CD4-positive, alpha-beta T cell treated with Interleukin-6 for 4 hours (primary cell): ENCODE results near the gene KDM8.
A peak's percentile ranks its signal among the peaks of the same experiment; 100 is the strongest.

ENCODE experiments used
- DNase-seq: peaks from one replicate; pipeline ENCODE4 v3.0.0-alpha.2; 2020; ENCODE audit warnings: mixed read lengths

Gene KDM8

GRCh38 chr16:27232061-27232900, 29.0 kb downstream of the KDM8 start:
- DNase-seq: peak; percentile 57

GRCh38 chr16:27232901-27233625, 29.7 kb downstream of the KDM8 start:
- peak; percentile 44 for DNase-seq

- no peak for DNase-seq
These were observed 30.4 kb downstream of the KDM8 start for GRCh38 chr16:27233731-27234130.

DNA sequence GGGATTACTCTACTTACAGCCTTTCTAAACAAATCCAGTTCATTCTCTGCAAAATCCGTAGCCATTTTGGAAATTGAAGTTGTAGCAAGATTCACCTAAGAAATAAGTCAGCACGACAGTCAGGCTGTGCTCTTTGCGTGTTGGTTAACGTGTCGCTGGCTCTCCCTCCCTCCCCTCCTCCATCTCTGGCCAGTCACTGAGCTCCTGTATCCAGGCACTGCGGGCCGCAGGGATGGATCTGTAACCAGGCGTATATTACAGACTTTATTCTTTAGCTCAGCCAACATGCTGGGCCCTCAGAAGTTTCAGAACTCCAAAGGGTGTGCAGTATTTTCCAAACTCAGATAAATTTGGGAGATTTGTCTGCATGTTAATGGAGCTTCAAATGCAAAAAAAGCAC, 30.8 kb downstream of the KDM8 start:
- DNase-seq: no peak

DNA sequence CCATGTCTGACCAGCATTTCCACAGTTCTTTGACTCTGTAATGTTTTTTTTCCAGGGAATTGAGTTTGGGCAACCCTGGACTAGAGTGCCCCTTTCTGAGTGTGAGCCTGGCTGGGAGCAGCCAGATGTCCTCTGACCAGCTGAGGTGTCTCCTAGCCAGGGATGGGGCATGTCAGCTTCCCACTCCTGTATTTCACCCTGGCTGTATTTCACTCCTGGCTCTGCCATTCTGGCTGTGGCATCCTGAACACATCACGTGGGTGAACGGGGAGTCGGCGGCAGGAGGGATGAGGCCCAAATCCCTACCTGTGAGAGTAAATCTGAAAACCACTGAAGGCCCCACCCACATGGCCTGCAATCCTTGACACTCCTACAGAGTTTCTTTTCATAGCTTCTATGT, 31.3 kb downstream of the KDM8 start:
- no peak for DNase-seq

DNA sequence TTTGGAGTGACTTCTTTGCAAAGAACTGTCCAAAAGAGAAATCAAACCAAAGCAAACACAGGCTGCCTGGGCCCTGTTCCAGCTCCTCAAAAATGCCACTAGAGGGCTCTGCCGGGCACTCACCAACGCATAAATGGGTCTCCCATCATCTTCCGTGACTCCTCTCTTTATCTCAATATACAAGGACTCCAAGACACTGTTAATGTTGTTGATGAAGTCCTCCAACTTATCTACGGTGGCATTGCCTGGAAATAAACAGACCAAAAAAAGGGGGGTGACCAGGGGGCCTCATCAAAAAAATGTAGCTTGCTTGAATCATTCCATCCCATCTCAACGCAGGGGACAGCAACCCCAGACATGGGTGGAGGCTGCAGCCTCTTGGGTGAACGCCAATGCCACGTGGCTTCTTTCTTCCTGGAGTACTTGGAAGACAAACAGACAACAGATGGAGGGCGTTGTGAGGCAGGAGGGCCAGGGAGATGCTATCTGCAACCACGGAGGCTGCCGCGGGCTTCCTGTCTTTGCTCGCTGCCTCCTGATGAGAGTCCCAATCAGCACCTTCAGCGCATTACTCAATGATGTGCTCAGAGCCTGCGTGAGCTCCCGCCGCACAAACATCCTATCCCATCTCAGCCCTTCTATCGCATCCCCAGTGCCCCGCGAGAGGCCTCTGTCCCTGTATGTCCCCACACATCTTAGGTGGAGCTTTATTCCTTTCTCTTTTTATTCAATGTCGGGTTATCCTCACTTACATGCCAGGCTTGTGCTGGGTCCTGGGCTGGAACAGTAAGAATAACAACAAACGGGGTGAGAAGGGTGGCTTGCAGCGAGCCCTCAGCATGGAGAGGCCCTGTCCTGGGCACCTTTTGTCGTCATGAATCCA, 32.0 kb downstream of the KDM8 start:
- DNase-seq: peak; percentile 95

GRCh38 chr16:27235938-27236245, 32.6 kb downstream of the KDM8 start:
- no peak for DNase-seq

DNA sequence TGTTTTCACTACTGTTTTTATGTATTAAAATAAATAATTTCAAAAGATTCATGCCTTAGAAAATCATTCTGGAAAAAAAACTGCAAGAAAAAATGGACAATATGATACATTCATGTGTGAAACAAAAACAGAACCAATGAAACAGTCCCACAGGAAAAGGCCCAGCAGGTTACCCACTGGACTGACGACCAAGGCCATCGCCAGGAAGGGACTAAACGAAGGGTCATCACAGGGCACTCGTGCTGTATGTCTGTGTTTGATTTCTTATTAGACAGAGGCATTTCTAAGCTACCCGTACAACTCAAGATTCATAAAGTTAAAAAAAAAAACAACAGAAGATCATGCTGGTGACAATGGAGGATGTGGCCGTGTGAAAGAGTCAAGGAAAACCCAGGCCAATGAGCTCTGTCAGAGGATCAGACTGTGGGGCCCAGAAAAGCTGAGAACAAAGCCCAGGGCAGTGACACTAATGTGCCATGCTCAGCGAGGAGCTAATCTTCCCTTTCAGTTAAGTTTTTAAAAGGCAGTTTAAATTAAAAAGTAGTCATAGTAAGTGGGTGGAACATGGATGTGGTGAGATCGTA, 33.4 kb downstream of the KDM8 start:
- DNase-seq: no peak

DNA sequence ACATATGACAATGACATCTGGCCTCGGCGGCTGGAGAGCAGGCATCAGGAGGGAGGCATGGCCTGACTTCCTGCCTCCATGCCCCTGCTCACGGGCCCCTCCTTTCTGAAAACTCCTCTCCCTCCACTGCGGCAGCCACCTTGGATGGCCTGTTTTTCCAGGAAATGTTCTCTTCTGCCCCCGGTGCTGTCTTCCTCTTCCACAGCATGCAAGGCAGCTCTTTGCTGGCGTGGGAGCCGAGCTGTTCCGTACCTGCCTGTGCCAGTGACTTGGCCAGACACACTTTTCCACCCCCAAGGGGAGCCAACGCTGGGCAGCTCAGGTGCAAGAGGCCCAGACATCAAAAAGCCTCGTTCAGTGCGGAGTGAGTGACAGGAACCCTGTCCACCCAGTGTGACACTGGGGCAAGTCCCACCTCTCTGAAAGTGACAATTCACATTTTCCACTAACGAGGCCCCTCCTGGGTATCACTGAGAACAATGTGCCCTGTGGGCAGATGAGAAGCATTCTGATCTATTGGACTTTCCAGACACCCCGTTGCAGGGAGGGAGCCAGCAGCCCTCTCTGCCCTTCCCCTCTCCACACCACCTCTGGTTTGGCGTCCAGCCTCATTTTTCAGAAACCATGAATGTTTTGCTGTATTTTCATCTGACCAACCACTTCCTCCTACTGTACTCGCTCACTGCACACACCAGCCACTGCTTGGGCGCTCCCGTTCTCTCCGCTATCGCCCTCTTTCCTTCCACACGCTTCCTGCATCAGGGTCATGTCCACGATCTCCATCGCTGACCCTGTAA, 34.1 kb downstream of the KDM8 start:
- peak; percentile 70 for DNase-seq

- peak; percentile 55 for DNase-seq
These were observed 34.8 kb downstream of the KDM8 start for GRCh38 chr16:27238016-27238587.

DNA sequence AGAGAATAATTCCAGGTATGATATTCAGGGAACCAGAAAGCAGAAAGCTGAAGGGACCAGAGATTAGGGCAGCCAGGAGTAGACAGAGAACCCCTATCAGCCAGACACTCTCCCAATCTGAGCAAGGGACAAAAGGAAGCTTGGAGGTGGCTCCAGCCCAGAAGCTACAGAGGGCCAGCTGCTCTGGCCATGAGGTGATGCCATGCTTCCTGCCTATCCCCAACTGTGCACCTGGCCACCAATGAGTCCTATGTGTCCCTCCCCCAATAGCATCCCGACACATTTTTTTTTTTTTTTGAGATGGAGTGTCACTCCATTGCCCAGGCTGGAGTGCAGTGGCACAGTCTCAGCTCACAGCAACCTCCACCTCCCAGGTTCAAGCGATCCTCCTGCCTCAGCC, 35.3 kb downstream of the KDM8 start:
- no peak for DNase-seq

DNA sequence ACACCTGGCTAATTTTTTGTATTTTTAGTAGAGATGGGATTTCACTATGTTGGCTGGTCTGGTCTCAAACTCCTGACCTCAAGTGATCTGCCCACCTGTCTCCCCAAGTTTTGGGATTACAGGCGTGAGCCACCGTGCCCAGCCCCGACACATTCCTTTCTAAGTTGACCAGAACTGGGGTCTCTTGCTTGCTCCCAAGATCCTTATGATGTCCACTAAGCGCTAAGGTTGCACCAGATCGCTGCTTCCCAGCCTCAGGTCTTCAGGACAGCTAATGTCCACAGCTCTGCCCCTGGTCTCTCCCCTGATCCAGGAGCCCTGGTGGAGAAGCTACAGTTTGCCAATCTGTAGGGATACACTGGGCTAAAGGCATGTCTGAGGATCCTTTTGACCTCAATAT, 35.7 kb downstream of the KDM8 start:
- no peak for DNase-seq

DNA sequence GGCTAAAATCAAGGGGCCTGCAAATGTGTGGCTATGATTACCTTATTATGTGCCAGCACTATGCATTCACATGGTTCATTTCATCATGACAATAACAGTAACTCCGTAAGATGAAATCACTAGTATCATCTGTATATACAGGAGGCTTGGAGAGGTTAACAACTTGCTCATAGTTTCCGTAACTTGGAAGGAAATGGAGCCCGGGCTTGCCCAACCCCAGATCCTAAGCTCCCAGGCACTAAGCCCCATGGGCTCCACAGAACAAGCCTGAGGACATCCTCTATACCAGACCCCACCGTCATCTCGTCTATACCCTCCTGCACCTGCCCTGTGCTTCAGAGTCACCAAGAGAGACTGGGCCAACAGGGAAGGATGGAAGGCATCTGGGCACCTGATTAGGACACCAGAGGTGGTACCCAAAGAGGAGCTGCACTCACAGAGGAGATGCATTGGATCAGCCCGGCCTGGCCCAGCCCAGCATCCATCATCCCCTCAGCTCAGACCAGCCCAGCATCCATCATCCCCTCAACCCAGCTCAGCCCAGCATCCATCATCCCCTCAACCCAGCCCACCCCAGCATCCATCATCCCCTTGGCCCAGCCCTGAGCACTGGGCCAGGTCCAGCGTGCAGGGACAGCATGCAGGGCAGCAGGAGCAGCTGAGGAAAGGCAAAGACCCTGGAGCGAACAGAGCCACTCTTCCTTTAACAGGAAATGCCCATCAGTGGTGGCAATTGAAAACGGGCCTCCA, 36.8 kb downstream of the KDM8 start:
- no peak for DNase-seq

DNA sequence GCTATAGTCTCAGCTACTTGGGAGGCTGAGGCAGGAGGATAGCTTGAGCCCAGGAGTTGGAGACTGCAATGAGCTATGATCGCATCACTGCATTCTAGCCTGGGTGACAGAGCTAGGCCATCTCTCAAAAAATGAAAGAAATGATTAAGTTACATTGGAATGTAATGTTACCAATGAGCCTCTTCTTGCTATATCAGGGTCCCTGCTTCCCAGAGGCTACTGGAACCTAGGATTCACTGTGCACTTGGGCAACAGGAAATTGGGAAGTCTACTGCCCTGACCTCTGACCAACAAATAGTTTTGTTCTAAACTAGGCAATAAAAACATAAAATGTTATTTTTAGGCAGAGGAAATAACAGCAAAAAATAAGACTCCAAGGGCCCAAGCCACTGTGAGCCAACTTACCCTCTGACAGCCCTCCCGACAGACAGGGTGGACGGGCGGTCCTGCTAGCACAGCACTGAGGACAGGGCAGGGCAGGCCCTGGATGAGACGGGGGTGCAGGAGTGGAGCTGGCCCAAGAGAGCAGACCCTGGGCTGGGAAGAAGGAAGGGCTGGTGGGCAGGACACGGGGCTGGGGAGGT, 37.7 kb downstream of the KDM8 start:
- no peak for DNase-seq

- no peak for DNase-seq
These were observed 38.3 kb downstream of the KDM8 start for GRCh38 chr16:27241658-27242057.

GRCh38 chr16:27242398-27242797, 39.1 kb downstream of the KDM8 start:
- no peak for DNase-seq

GRCh38 chr16:27242868-27243590, 39.7 kb downstream of the KDM8 start:
- DNase-seq: peak; percentile 68

DNA sequence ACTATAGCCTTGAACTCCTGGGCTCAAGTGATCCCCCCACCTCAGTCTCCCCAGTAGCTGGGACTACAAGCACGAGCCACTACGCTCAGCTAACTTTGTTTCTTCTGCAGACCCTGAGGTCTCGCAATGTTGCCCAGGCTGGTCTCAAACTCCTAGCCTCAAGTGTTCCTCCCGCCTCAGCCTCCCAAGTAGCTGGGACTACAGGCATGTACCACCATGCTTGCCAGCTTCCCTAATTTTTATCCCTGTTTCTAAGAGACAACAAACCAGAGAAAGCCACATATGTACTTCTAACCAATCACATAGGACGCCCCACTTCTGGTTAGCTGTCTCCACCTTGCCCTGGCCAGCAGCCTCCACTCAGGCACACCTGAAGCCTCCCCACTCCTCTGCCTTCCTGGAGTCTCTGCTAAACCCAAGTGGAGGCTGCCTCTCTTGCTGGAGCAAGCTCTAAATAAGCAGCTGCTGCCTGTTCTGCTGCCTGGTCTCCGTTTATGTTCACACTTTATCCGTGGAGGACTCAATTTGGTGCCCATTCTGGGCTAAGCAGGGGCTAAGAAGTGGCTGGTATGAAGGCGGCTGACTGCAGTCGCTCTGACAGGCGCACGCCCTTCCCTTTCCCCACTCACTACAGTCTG, 40.5 kb downstream of the KDM8 start:
- DNase-seq: no peak

- DNase-seq: no peak
These were observed 41.0 kb downstream of the KDM8 start for GRCh38 chr16:27244363-27244755.
